Measurements from ENCODE around the gene ADGRV1.
"Not testable (repeated sequence)": the region's sequence is repeated elsewhere in the genome, so short reads cannot be mapped to it uniquely, and the experiment has no call there.

ADGRV1 gene

GRCh38 chr5:90658620-90659019 is 100.0 kb downstream of the ADGRV1 start:
- in situ Hi-C loops (cut with MboI; ENCODE audit: low pct_unique_long_range_greater_than_20kb, low sequenced_read_pairs, unreplicated experiment), result no loop called here
- DNase-seq (ENCODE audit: low spot score), result no peak
- TF ChIP-seq CTCF (IDR thresholded peaks at IDR 0.05; ENCODE audit: extremely low read depth, insufficient read depth, missing control alignments), result no peak

- in situ Hi-C loops (cut with MboI; ENCODE audit: low pct_unique_long_range_greater_than_20kb, low sequenced_read_pairs, unreplicated experiment); DNase-seq (ENCODE audit: low spot score): not testable (repeated sequence)
Observed at GRCh38 chr5:90668079-90668565, 109.5 kb downstream of the ADGRV1 start.

GRCh38 chr5:90675222-90675621 is 116.6 kb downstream of the ADGRV1 start:
- TF ChIP-seq CTCF (IDR thresholded peaks at IDR 0.05; ENCODE audit: extremely low read depth, insufficient read depth, missing control alignments), result no peak
- in situ Hi-C loops (cut with MboI; ENCODE audit: low pct_unique_long_range_greater_than_20kb, low sequenced_read_pairs, unreplicated experiment), result no loop called here
- no peak for DNase-seq (ENCODE audit: low spot score)

- no peak for DNase-seq (ENCODE audit: low spot score)
- in situ Hi-C loops (cut with MboI; ENCODE audit: low pct_unique_long_range_greater_than_20kb, low sequenced_read_pairs, unreplicated experiment), result no loop called here
- TF ChIP-seq CTCF (IDR thresholded peaks at IDR 0.05; ENCODE audit: extremely low read depth, insufficient read depth, missing control alignments), result no peak
Observed at GRCh38 chr5:90680921-90681563, 122.4 kb downstream of the ADGRV1 start.

GRCh38 chr5:90682278-90682677 is 123.7 kb downstream of the ADGRV1 start:
- no peak for TF ChIP-seq CTCF (IDR thresholded peaks at IDR 0.05; ENCODE audit: extremely low read depth, insufficient read depth, missing control alignments)
- DNase-seq (ENCODE audit: low spot score), result no peak
- in situ Hi-C loops (cut with MboI; ENCODE audit: low pct_unique_long_range_greater_than_20kb, low sequenced_read_pairs, unreplicated experiment), result no loop called here

GRCh38 chr5:90685425-90686022 is 126.9 kb downstream of the ADGRV1 start:
- TF ChIP-seq CTCF (IDR thresholded peaks at IDR 0.05; ENCODE audit: extremely low read depth, insufficient read depth, missing control alignments), result no peak
- in situ Hi-C loops (cut with MboI; ENCODE audit: low pct_unique_long_range_greater_than_20kb, low sequenced_read_pairs, unreplicated experiment), result no loop called here
- DNase-seq (ENCODE audit: low spot score), result no peak

- not testable (repeated sequence) for DNase-seq (ENCODE audit: low spot score)
Observed at GRCh38 chr5:90686363-90686762, 127.8 kb downstream of the ADGRV1 start.

GRCh38 chr5:90687458-90687857 is 128.9 kb downstream of the ADGRV1 start:
- in situ Hi-C loops (cut with MboI; ENCODE audit: low pct_unique_long_range_greater_than_20kb, low sequenced_read_pairs, unreplicated experiment); DNase-seq (ENCODE audit: low spot score): not testable (repeated sequence)

More at GRCh38 chr5:90686363-90686762, 127.8 kb downstream of the ADGRV1 start:
- in situ Hi-C loops (cut with MboI; ENCODE audit: low pct_unique_long_range_greater_than_20kb, low sequenced_read_pairs, unreplicated experiment), result not testable (repeated sequence)
